HG02588 (cell line): ENCODE results near the gene SPOCD1.

Source experiments
- ATAC-seq: cut with Tn5 transposase; IDR thresholded peaks from one replicate; pipeline ENCODE4 v1.9.1; 2021; ENCODE audit warnings: mild to moderate bottlenecking, moderate library complexity; ENCODE audit not compliant: unreplicated experiment

Gene SPOCD1

GRCh38 chr1:31788138-31788824 lies 27.5 kb downstream of the SPOCD1 start:
- ATAC-seq, result peak; percentile 69

- ATAC-seq, result no peak
These were observed 28.1 kb downstream of the SPOCD1 start for GRCh38 chr1:31787786-31788137.

- no peak for ATAC-seq
These were observed 28.6 kb downstream of the SPOCD1 start for GRCh38 chr1:31787261-31787660.

- no peak for ATAC-seq
These were observed 29.3 kb downstream of the SPOCD1 start for GRCh38 chr1:31786366-31787060.

GRCh38 chr1:31785947-31786290 lies 29.9 kb downstream of the SPOCD1 start:
- no peak for ATAC-seq

GRCh38 chr1:31785020-31785946 lies 30.5 kb downstream of the SPOCD1 start:
- ATAC-seq, result no peak

- no peak for ATAC-seq
These were observed 31.3 kb downstream of the SPOCD1 start for GRCh38 chr1:31784356-31785019.

- ATAC-seq, result no peak
These were observed 32.0 kb downstream of the SPOCD1 start for GRCh38 chr1:31783846-31784245.

GRCh38 chr1:31782421-31783410 lies 33.1 kb downstream of the SPOCD1 start:
- no peak for ATAC-seq

GRCh38 chr1:31781756-31782371 lies 34.0 kb downstream of the SPOCD1 start:
- ATAC-seq, result no peak

GRCh38 chr1:31781138-31781755 lies 34.6 kb downstream of the SPOCD1 start:
- no peak for ATAC-seq

GRCh38 chr1:31780632-31781031 lies 35.2 kb downstream of the SPOCD1 start:
- ATAC-seq, result no peak

- no peak for ATAC-seq
These were observed 36.1 kb downstream of the SPOCD1 start for GRCh38 chr1:31779687-31780086.

GRCh38 chr1:31778763-31779488 lies 36.9 kb downstream of the SPOCD1 start:
- ATAC-seq, result no peak

GRCh38 chr1:31776516-31776915 lies 39.3 kb downstream of the SPOCD1 start:
- no peak for ATAC-seq

- no peak for ATAC-seq
These were observed 39.8 kb downstream of the SPOCD1 start for GRCh38 chr1:31776032-31776431.

- ATAC-seq, result no peak
These were observed 40.4 kb downstream of the SPOCD1 start for GRCh38 chr1:31775210-31775999.

- ATAC-seq, result no peak
These were observed 41.3 kb downstream of the SPOCD1 start for GRCh38 chr1:31774495-31774894.
